Activated T-helper 1 cell treated with Interleukin-2 at 50 U/mL for 16 hours (primary cell): ENCODE data around the gene GRK2.

Source experiments
- DNase-seq: peaks from one replicate; pipeline ENCODE4 v3.0.0-alpha.2; 2020; ENCODE audit warnings: low read depth

Gene GRK2

GRCh38 chr11:67282155-67282875, 16.0 kb downstream of the GRK2 start:
- DNase-seq = no peak

GRCh38 chr11:67282876-67283371, 16.7 kb downstream of the GRK2 start:
- no peak for DNase-seq

GRCh38 chr11:67283481-67283963, 17.2 kb downstream of the GRK2 start:
- DNase-seq = no peak

GRCh38 chr11:67284811-67285540, 18.7 kb downstream of the GRK2 start:
- DNase-seq = no peak

GRCh38 chr11:67285541-67286498, 19.5 kb downstream of the GRK2 start:
- DNase-seq = no peak

GRCh38 chr11:67286621-67287333, 20.5 kb downstream of the GRK2 start:
- DNase-seq = no peak

GRCh38 chr11:67287355-67288197, 21.3 kb downstream of the GRK2 start:
- no peak for DNase-seq

- DNase-seq = no peak
These were observed 21.9 kb downstream of the GRK2 start for GRCh38 chr11:67288198-67288451.

GRCh38 chr11:67288452-67289225, 22.4 kb downstream of the GRK2 start:
- peak; percentile 85 for DNase-seq

GRCh38 chr11:67289226-67289650, 23.0 kb downstream of the GRK2 start, which contains the start of gene ANKRD13D:
Gene ANKRD13D, plus strand, starts transcription at chr11:67289303. Its CDS starts 158 bp downstream, at chr11:67289461.
- no peak for DNase-seq

GRCh38 chr11:67289651-67290479, 23.6 kb downstream of the GRK2 start:
- DNase-seq = no peak

- no peak for DNase-seq
These were observed 24.5 kb downstream of the GRK2 start for GRCh38 chr11:67290801-67291200.

GRCh38 chr11:67291481-67292381, 25.5 kb downstream of the GRK2 start:
- DNase-seq = no peak

- DNase-seq = no peak
These were observed 26.4 kb downstream of the GRK2 start for GRCh38 chr11:67292671-67293070.

- DNase-seq = no peak
These were observed 26.8 kb downstream of the GRK2 start for GRCh38 chr11:67293090-67293489.

GRCh38 chr11:67295846-67296245, 29.6 kb downstream of the GRK2 start:
- DNase-seq = no peak

- no peak for DNase-seq
These were observed 32.5 kb downstream of the GRK2 start for GRCh38 chr11:67298786-67299185.
